Fibroblast of upper back skin (primary cell): ENCODE data around the gene PAK1.
A peak's percentile ranks its signal among the peaks of the same experiment; 100 is the strongest.
"Not testable (repeated sequence)": the region's sequence is repeated elsewhere in the genome, so short reads cannot be mapped to it uniquely, and the experiment has no call there.

Experiments
- DNase-seq: peaks from one replicate; pipeline ENCODE4 v3.0.0-alpha.2; 2013

Gene PAK1

GRCh38 chr11:77300695-77301094 lies 173.2 kb downstream of the PAK1 start:
- no peak for DNase-seq

GRCh38 chr11:77300028-77300427 lies 173.9 kb downstream of the PAK1 start:
- not testable (repeated sequence) for DNase-seq

GRCh38 chr11:77299528-77299993 lies 174.3 kb downstream of the PAK1 start:
- no peak for DNase-seq

DNA sequence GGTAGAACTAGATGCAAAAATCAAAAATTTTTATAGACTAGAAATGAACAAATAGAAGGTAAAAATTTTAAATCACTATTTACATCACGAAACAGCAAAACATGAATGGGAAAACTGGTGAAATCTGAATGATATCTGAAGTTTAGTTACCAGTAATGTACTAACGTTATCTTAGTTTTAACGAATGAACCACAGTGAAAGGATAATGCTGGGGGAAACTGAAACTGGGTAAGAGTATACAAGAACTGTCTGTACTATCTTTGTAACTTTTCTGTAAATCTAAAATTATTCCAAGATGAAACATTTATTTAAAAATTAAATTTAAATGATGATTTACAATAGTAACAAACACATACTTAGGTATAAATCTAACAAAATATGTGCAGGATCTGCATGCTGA lies 179.9 kb downstream of the PAK1 start:
- no peak for DNase-seq

GRCh38 chr11:77289737-77290136 lies 184.2 kb downstream of the PAK1 start:
- DNase-seq = no peak

DNA sequence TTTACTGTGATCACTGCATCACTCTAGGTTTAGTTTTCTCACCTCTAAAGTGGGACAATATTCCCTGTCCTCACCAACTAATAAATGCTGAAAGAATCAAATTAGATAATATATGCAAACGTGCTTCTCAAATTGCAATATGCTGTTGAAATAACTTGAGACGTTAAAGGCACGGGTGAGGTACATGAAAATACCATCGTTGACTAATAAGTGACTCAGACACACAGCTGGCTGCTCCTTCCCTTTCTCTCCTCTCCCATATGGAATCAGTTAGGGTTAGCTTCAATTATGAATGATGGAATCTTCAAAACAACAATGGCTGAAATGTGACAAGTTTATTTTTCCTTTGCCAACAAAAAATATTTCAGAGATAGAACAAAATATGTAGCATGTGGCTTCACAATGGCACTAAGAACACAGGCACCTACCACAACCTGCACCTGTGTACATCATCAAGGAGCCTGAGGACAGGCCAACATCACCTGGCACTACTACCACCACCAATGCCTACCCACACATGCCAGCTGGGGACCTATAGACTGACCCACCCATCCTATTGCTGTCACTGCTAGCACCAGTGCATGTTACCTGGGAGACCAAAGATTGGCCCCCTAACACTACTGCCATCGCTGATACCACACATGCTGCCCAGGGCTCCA lies 186.2 kb downstream of the PAK1 start:
- DNase-seq = peak; percentile 91

GRCh38 chr11:77287136-77287535 lies 186.8 kb downstream of the PAK1 start:
- peak; percentile 40 for DNase-seq

GRCh38 chr11:77284476-77285468 lies 189.1 kb downstream of the PAK1 start:
- DNase-seq = no peak

DNA sequence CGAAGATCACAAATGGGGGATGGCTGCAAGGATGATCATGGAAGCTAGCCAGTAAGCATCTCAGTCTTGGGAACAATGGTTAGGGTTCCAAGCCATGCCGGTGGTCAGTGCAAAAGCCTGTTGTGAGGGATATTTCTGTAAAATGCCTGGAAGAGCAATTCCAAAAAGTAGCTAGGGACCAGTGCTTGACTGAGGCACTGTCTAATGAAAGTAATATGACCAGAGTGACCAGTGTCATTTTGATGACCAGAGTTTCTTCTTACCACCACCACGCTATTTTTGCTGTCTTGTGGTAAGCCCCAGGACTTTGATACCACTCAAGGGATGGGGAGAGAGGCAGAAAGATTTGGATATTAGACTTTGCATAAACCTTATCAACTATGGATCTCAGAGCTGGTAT lies 190.8 kb downstream of the PAK1 start:
- DNase-seq = no peak

DNA sequence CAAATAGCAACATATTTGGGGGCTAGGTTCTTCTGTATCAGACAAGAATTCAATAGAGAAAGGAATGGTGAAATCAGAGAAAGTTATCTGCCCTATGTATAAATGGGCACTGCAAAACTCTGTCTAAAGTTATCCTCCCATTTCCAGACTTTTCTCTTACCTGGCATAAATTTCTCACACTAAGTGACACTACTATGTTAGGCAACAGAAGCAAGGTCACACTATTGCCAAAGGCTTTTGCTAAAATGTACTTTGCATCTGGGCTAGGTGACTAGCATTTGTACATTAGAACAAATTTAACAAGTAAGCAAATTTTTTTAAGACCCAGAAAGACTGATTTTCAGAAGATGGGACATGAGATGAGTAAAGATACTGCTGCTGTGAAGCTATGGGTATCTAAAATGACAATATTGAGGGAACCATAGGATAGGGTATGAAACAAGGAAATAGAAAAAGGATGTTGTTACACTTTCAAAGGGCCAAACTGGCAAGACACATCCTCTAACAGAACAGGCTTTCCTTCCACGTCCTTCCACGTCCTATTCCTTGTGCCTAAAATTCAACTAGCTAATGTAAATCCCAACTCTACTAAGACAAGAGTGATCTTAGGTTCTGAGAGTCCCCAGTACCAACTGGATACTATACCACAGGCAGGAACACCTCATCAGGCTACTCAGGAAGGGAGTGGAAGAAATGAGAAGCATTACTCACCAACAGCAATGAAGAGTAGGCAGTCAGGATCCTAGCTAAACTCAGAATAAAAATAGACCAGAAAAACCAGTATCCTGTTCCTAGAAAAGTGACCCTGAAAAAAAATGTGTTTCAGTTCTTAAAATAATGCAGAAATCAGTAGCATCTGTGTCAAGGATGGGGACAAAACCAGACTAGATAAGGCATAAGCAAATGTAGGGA lies 195.0 kb downstream of the PAK1 start:
- peak; percentile 24 for DNase-seq

GRCh38 chr11:77276271-77276670 lies 197.6 kb downstream of the PAK1 start:
- DNase-seq = no peak
